Stomach (tissue), 4 donors: ENCODE data around the gene PHF20.

Experiments
- EP300 ChIP-seq: sonication (generic); formaldehyde crosslinking; IDR thresholded peaks from one replicate; pipeline ENCODE4 v1.6.1; 2017; ENCODE audit warnings: antibody characterized with exemption
- POLR2A ChIP-seq, 4 donors: fragments of 450-650 bp; IDR thresholded peaks; one replicate each; pipeline ENCODE4 v1.6.1; 2016; ENCODE audit warnings: antibody characterized with exemption in 4 of 4, control low read depth in 2 of 4, mild to moderate bottlenecking in 1 of 4, moderate library complexity in 1 of 4
- POLR2AphosphoS5 ChIP-seq, 3 donors: sonication (generic); formaldehyde crosslinking; IDR thresholded peaks; one replicate each; pipeline ENCODE4 v1.6.1; 2016; ENCODE audit warnings: antibody characterized with exemption in 3 of 3
- TF ChIP-seq, protein P1 (sequence below), 7 experiments: fragments of 450-650 bp in 4 of 7; fragments of 200-600 bp in 3 of 7; sonication (generic) in 3 of 7; IDR thresholded peaks; one replicate each; pipeline ENCODE4 v1.5.1; 2016 to 2019; ENCODE audit warnings: antibody characterized with exemption in 7 of 7, control low read depth in 2 of 7, mild to moderate bottlenecking in 1 of 7

- TF ChIP-seq POLR2A (IDR thresholded peaks at IDR 0.05) (no peak), EP300 (no peak), POLR2AphosphoS5 (IDR thresholded peaks at IDR 0.05) (no peak)
- TF ChIP-seq, protein P1, sequence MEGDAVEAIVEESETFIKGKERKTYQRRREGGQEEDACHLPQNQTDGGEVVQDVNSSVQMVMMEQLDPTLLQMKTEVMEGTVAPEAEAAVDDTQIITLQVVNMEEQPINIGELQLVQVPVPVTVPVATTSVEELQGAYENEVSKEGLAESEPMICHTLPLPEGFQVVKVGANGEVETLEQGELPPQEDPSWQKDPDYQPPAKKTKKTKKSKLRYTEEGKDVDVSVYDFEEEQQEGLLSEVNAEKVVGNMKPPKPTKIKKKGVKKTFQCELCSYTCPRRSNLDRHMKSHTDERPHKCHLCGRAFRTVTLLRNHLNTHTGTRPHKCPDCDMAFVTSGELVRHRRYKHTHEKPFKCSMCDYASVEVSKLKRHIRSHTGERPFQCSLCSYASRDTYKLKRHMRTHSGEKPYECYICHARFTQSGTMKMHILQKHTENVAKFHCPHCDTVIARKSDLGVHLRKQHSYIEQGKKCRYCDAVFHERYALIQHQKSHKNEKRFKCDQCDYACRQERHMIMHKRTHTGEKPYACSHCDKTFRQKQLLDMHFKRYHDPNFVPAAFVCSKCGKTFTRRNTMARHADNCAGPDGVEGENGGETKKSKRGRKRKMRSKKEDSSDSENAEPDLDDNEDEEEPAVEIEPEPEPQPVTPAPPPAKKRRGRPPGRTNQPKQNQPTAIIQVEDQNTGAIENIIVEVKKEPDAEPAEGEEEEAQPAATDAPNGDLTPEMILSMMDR (IDR thresholded peaks at IDR 0.05), result no peak
These were observed 106.4 kb downstream of the PHF20 start for GRCh38 chr20:35878113-35878625.
